Activated CD4-positive, alpha-beta T cell treated with anti-CD3 and anti-CD28 coated beads, Interleukin-2, amount 50 U/mL, for 48 hours (primary cell): Measurements from ENCODE around the gene ACYP2.
"Not testable (repeated sequence)": the region's sequence is repeated elsewhere in the genome, so short reads cannot be mapped to it uniquely, and the experiment has no call there.

Experiments used
- DNase-seq, 2 experiments: peaks; one replicate each; pipeline ENCODE4 v3.0.0-alpha.2; 2020

Gene ACYP2

GRCh38 chr2:54233832-54234649 is 118.6 kb downstream of the ACYP2 start:
- DNase-seq: no peak

GRCh38 chr2:54237428-54237827 is 122.0 kb downstream of the ACYP2 start:
- DNase-seq: no peak

GRCh38 chr2:54239427-54239826 is 124.0 kb downstream of the ACYP2 start:
- no peak for DNase-seq

GRCh38 chr2:54240515-54241469 is 125.4 kb downstream of the ACYP2 start:
- no peak for DNase-seq

GRCh38 chr2:54247115-54247514 is 131.7 kb downstream of the ACYP2 start:
- no peak for DNase-seq

- no peak for DNase-seq
Measured at GRCh38 chr2:54249629-54250028, 134.2 kb downstream of the ACYP2 start.

- no peak for DNase-seq
Measured at GRCh38 chr2:54254180-54254579, 138.8 kb downstream of the ACYP2 start.

- DNase-seq: no peak
Measured at GRCh38 chr2:54255230-54256090, 140.0 kb downstream of the ACYP2 start.

- no peak for DNase-seq
Measured at GRCh38 chr2:54256091-54256694, 140.8 kb downstream of the ACYP2 start, which contains the start of gene TSPYL6. TSPYL6 (minus strand) TSS chr2:54256229; CDS start chr2:54256151, 78 bp downstream.

- DNase-seq: no peak
Measured at GRCh38 chr2:54258166-54258565, 142.8 kb downstream of the ACYP2 start.

GRCh38 chr2:54259413-54260240 is 144.2 kb downstream of the ACYP2 start:
- no peak for DNase-seq

GRCh38 chr2:54260241-54260595 is 144.8 kb downstream of the ACYP2 start:
- DNase-seq: no peak

GRCh38 chr2:54261537-54261936 is 146.1 kb downstream of the ACYP2 start:
- DNase-seq: no peak

- DNase-seq: no peak
Measured at GRCh38 chr2:54262015-54262765, 146.8 kb downstream of the ACYP2 start.

GRCh38 chr2:54265081-54265480 is 149.7 kb downstream of the ACYP2 start:
- not testable (repeated sequence) for DNase-seq

GRCh38 chr2:54267577-54267976 is 152.2 kb downstream of the ACYP2 start:
- no peak for DNase-seq

- no peak for DNase-seq
Measured at GRCh38 chr2:54271189-54271588, 155.8 kb downstream of the ACYP2 start.

- no peak for DNase-seq
Measured at GRCh38 chr2:54271843-54272627, 156.6 kb downstream of the ACYP2 start.

- no peak for DNase-seq
Measured at GRCh38 chr2:54274781-54275242, 159.4 kb downstream of the ACYP2 start.

GRCh38 chr2:54275541-54275940 is 160.1 kb downstream of the ACYP2 start:
- DNase-seq: no peak
